Measurements from ENCODE around the gene CXCL5.

Gene CXCL5

DNA sequence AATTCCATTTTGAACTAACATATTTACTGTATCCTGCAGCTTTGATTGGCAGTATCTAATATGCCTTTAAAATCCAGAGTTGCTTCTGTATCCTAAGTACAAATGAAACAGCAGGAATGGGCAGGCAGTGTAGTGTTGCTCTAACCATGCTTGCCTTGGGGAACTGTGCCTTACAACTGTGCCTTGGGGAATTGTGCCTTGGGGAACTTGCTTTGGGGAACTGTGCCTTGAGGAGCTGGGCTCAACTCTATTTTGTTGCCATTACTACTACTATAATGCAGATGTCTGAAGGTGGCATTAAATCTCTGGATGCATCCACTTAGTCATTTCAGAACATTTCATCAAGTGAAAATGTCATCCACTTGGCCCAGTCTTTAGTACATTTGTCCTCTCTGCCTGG lies 33.1 kb upstream of the CXCL5 start:
- TF ChIP-seq GATA1 (IDR thresholded peaks at IDR 0.05; ENCODE audit: low read depth, low read length) (no peak), POLR2A (IDR thresholded peaks at IDR 0.05; ENCODE audit: low read length) (no peak)
- no peak for DNase-seq

DNA sequence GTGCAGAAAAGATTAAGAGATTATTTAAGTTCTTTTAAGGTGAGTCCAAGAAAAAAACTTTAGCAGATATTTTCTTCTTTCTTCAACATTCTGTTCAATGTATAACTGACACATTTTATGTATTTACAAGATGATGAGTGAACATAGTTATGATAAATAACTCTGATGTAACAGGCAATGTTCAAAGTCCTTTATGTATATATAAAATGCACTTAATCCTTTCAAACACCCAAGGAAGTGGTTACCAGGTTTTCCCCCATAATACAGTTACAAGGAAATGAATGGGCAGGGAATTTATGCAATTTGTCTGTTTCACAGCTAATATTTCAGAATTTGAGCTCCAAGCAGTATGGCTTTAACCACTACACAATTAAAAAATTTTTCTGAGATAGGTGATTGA lies 31.8 kb upstream of the CXCL5 start:
- DNase-seq: no peak
- no peak for TF ChIP-seq POLR2A (IDR thresholded peaks at IDR 0.05; ENCODE audit: low read length)
- TF ChIP-seq GATA1 (IDR thresholded peaks at IDR 0.05; ENCODE audit: low read depth, low read length): no peak

DNA sequence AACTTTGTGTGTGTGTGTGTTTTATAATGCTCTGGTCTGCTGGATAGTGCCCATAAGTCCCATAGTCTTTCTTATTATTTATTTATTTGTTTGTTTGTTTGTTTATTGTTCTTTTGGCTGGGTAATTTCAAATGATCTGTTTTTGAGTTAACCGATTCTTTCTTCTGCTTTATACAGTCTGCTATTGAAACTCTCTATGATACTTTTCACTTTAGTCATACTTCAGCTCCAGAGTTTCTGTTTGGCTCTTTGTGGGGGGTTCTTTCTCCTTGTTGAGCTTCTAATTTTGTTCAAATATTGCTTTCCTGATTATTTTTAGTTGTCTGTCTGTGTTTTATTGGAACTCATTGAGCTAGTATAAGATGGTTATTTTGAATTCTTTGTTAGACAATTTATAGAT lies 30.0 kb upstream of the CXCL5 start:
- DNase-seq: no peak
- TF ChIP-seq GATA1 (IDR thresholded peaks at IDR 0.05; ENCODE audit: low read depth, low read length) (no peak), POLR2A (IDR thresholded peaks at IDR 0.05; ENCODE audit: low read length) (no peak)

DNA sequence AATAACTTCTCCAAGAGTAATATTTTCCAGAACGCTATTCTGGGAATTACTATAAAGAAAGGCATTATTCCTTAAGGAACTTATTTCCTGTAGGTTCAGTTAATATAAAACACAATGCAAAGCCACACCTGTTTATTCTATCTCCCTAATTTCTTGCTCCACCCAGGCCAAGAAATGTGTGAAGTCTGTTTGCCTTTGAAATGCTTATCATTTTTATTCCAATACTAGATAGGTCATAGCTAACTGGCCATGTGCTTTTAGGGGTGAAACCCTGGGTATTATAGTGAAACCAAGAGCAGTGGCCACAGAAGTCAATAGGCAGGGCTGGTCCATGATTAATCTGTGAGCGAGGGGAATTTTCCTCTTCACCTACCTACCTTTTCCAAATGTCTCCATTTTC lies 25.2 kb upstream of the CXCL5 start:
- TF ChIP-seq POLR2A (IDR thresholded peaks at IDR 0.05; ENCODE audit: low read length) (no peak), GATA1 (IDR thresholded peaks at IDR 0.05; ENCODE audit: low read depth, low read length) (no peak)
- DNase-seq: no peak

DNA sequence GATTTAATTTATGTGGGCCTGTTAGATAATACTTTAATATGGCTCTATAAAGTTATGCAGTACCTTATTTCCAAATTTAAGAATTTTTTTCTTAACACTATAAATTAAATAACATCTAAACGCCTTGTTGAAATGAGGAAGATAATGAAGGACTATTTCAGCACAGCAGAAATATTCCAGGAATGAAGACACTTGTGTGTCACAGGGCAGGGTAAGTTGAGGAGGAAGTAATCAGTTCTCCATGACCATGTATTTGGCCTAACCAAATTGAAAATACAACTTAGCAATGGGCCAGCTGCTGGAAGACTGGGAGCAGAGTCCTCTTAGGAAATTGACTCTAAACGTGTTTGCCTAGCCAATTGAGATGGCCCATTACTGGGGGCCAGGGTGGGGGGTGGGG lies 23.1 kb upstream of the CXCL5 start:
- TF ChIP-seq POLR2A (IDR thresholded peaks at IDR 0.05; ENCODE audit: low read length) (no peak), GATA1 (IDR thresholded peaks at IDR 0.05; ENCODE audit: low read depth, low read length) (no peak)
- no peak for DNase-seq

DNA sequence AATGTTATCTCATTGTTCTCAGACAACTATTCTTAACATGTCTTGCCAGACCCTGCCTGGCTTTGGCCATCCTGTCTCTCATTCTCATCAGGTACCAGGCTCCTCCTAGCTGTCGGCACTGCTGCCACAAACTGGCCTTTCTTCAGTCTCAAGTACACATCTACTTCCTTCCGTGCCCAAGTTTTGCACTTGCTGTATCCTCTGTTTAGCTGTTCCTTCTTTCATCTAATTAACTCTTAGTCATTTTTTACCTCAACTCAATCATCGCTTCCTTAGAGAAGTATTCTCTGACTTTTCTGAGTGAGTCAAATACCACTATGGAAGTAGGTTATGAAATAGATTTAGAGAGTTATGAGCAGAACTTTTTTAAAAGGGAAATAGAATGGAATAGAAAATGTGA lies 20.3 kb upstream of the CXCL5 start:
- TF ChIP-seq GATA1 (IDR thresholded peaks at IDR 0.05; ENCODE audit: low read depth, low read length) (no peak), POLR2A (IDR thresholded peaks at IDR 0.05; ENCODE audit: low read length) (no peak)
- no peak for DNase-seq

DNA sequence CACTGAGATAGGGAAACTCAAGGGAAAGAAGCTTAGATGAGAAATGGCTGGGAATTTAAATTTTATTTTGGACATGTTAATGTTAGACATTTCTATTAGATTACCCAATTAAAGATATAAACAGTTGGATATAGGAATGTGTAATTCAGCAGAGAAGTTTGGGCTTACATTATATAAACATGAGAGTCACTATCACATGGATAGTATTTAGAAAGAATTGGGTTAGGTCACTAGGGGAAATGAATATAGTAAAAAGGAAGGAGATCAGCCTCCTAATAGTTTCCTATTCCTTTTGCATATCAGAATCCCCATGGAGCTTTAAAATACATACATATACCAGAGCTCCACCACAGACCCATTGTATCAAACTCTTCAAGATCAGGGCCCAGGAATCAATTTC lies 19.6 kb upstream of the CXCL5 start:
- no peak for DNase-seq
- TF ChIP-seq POLR2A (IDR thresholded peaks at IDR 0.05; ENCODE audit: low read length) (no peak), GATA1 (IDR thresholded peaks at IDR 0.05; ENCODE audit: low read depth, low read length) (no peak)

DNA sequence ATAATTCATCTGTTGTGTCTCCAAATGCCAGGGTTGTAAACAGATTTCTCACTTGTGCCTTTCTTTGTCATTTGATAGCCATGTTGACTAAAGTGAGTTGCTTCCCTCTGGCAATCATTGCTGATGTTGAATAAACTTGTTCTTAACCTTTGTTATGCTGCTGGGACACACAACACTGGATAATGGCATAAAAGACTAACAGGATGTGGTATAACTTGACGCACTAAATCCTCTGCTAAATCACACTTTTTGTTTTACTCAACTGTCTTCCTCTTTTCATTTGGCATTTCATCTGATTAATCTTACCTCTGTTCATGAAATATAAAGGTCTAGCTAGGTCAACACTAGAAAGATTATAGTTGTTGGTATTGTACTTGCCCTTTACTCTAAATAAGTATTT lies 17.6 kb upstream of the CXCL5 start:
- TF ChIP-seq POLR2A (IDR thresholded peaks at IDR 0.05; ENCODE audit: low read length) (no peak), GATA1 (IDR thresholded peaks at IDR 0.05; ENCODE audit: low read depth, low read length) (no peak)
- no peak for DNase-seq

DNA sequence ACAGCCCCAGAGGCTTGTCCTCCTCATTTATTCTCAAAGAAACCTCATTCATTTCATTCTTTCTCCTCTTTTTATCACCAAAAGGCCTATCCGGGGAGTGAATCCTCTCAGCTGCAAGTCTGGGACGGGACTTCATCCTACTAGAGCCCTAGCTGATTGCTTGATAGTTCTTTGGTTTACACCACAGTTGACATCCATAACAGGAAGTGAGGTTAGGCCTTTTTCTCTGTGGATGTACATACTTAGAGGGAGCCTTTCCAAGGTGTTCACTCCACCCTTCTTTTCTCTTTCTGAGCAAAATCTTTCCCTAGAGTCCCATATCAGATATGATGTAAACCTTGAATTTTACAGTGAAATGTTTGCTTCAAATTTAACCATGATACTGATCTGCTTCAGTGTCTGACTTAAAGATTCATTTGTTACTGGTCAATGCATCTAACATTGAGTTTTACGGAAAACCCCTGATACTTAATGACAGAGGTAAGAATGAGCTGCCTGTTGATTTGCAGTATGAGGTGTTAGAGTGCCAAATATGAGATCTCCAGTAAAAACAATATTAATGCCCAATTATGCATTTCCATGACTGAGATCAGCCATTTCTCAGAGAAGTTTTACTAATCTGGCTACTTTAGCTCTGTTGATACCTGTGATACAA lies 16.8 kb upstream of the CXCL5 start:
- no peak for TF ChIP-seq POLR2A (IDR thresholded peaks at IDR 0.05; ENCODE audit: low read length)
- TF ChIP-seq GATA1 (IDR thresholded peaks at IDR 0.05; ENCODE audit: low read depth, low read length): no peak
- no peak for DNase-seq

DNA sequence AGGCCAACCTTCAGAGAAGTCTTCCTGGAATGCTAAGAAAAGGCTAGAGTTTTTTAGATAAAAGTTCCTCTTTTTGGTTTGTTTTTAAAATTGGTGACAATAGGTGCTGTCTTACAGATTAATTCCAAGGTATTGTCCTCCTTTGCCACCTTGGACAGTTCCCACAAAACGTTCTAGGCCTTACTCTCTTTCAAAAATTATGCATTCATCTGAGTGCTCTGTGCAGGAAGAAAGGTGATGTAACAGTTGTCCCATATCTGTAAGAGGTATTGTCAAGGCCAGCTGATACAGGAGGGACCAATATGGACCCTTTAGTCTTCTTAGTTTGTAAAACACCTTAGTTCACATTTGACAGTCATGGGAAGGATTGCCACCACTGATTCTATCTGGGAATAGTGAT lies 15.9 kb upstream of the CXCL5 start:
- TF ChIP-seq POLR2A (IDR thresholded peaks at IDR 0.05; ENCODE audit: low read length): no peak
- peak in 1 of 2 experiments; percentile 18 for DNase-seq

DNA sequence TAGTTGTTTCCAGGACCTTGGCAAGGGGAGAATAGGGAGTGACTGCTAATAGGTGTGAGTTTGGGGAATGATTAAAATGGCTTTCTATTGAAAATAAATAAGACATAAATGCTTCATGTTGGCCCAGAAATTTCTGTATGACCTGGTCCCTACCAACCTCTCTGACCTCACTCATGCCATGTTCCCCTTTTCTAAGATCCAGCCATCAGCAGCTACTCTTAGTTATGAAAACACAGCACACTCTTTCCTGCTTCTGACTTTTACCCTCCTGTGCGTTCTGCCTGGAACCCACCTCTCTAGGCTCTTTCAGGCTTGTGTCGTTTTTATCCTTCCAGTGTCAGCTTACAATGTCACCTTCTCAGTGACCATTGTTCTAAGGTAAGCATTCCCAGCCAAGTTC lies 14.8 kb upstream of the CXCL5 start:
- TF ChIP-seq GATA1 (IDR thresholded peaks at IDR 0.05; ENCODE audit: low read depth, low read length) (no peak), POLR2A (IDR thresholded peaks at IDR 0.05; ENCODE audit: low read length) (no peak)
- DNase-seq: no peak

DNA sequence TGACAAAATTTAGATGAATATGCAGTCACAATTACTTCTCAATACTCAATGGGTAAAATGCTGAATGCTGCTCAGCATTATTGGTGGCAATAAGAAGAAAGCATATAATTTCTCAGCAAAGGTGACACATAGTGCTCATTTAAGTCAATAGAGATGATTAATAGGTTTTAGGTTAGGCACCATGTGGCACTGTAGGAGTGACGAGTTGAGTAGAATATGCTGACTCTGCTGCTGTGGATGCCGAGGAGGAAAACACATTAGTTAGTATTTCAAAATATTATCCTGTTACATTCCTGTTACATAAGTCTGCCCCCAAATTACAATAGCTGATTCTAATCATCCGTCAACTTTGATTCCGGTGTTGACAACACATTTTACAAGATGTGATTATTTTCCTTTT lies 13.7 kb upstream of the CXCL5 start:
- no peak for DNase-seq
- TF ChIP-seq GATA1 (IDR thresholded peaks at IDR 0.05; ENCODE audit: low read depth, low read length) (no peak), POLR2A (IDR thresholded peaks at IDR 0.05; ENCODE audit: low read length) (no peak)

DNA sequence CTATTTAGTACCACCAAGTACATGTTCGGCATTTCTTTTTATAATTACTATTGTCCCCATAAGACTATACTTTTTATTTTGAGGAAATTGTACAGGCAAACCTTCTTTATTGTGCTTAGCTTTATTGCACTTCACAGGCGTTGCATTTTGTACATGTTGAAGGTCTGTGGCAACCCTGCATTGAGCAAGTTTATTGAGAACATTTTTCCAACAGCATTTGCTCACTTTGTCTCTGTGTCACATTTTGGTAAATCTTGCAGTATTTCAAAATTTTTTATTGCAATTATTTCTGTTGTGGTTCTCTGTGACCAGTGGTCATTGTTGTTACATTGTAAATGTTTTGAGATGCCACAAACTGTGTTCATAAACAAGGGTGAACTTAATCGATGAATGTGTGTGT lies 10.8 kb upstream of the CXCL5 start:
- TF ChIP-seq POLR2A (IDR thresholded peaks at IDR 0.05; ENCODE audit: low read length) (no peak), GATA1 (IDR thresholded peaks at IDR 0.05; ENCODE audit: low read depth, low read length) (no peak)
- no peak for DNase-seq

DNA sequence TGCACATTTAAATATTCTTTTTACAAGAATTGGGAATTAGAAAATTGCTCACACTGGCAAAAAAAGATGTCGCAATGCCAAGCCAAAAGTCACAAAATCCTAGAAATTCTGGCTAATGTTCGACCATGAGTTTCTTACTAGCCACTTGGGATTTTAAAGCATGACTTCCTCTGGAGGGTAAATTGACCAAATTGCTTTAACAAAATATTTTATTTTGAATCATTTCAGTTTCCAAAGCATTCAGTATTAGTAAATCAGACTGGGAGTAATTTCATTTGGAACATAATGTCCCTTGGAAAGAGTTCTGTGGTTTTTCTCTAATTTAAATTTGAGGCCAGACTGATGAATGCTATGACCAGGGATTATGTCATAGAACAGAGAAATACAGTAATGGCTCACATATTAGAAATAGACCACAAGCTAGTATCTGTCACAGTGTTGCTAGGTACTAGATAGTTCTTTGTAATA lies 7.6 kb upstream of the CXCL5 start:
- no peak for TF ChIP-seq POLR2A (IDR thresholded peaks at IDR 0.05; ENCODE audit: low read length)
- no peak for TF ChIP-seq GATA1 (IDR thresholded peaks at IDR 0.05; ENCODE audit: low read depth, low read length)
- DNase-seq: no peak

DNA sequence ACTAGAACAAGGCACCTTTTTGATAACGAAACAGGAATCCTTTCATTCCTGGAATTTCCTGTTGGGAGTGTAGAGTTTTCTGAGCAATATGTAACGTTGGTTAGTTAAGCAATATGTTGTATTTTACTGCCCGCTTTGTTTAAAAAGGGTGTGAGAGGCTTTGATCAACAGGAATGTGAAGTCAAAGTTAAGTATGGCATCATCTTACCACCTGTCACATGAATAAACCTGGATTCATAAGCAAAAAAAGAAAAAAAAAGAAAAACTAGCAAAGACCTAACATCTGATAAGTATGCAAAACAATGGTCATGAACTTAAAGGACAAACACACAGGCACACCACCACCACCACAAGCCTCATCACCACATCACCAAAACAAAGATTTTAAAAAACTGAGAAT lies 7.1 kb upstream of the CXCL5 start:
- DNase-seq: no peak

DNA sequence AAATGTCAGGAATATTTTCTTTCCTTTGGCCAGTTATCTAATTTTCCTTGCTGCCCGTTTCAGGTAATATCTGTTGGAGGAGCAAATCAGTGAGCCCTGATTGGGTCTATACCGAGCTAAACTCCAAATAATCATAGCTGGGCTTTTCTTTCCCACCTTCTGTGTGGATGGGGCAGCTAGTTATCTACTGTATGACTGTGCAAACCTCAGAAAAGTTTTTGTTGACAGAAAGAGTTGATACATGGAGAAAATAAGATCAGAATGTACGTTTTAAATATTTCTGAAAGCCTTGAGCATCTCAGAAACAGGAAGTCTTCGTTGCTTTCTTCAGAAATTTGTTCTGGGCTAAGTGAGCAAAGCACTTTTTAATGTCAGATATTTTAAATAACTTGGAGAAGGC lies 6.2 kb upstream of the CXCL5 start:
- TF ChIP-seq GATA1 (IDR thresholded peaks at IDR 0.05; ENCODE audit: low read depth, low read length): no peak
- no peak for DNase-seq

More for the DNA sequence above, 7.1 kb upstream of the CXCL5 start:
- TF ChIP-seq POLR2A (IDR thresholded peaks at IDR 0.05; ENCODE audit: low read length) (no peak), GATA1 (IDR thresholded peaks at IDR 0.05; ENCODE audit: low read depth, low read length) (no peak)

All from erythroblast (primary cell).